Left ventricle myocardium inferior (tissue), 1 donor: ENCODE results near the gene WWC2. TPM values are rescaled to one million over a fixed set of nuclear protein-coding genes. Genes with fewer than 3 reads are reported as not detected.

Experiments
- DNase-seq: peaks from one replicate; pipeline ENCODE4 v3.0.0-alpha.2; 2020
- H3K27ac ChIP-seq: fragments of 200-600 bp; replicated peaks from 2 replicates; pipeline ENCODE4 v1.8.0; 2021
- H3K27me3 ChIP-seq: fragments of 200-600 bp; 2 replicates; pipeline ENCODE4 v1.8.0; 2021; ENCODE audit warnings: low read depth
- H3K36me3 ChIP-seq: fragments of 200-600 bp; 2 replicates; pipeline ENCODE4 v1.8.0; 2021
- H3K4me1 ChIP-seq: fragments of 200-600 bp; 2 replicates; pipeline ENCODE4 v1.8.0; 2021
- H3K4me3 ChIP-seq: fragments of 200-600 bp; 2 replicates; pipeline ENCODE4 v1.8.0; 2021; ENCODE audit warnings: mild to moderate bottlenecking, moderate library complexity
- H3K9me3 ChIP-seq: fragments of 200-600 bp; replicated peaks from 2 replicates; pipeline ENCODE4 v1.8.0; 2021
- CTCF ChIP-seq: fragments of 200-600 bp; IDR thresholded peaks from 2 replicates; pipeline ENCODE4 v1.8.0; 2021; ENCODE audit warnings: antibody characterized with exemption, mild to moderate bottlenecking, borderline replicate concordance
- intact Hi-C: fragments of 100-400 bp; cut with micrococcal nuclease; formaldehyde crosslinking; loops from one replicate; pipeline ENCODE4 v1.11.0; 2022
- total RNA-seq: library from RNA; stranded (reverse); fragmentation: NEBNext Ultra II Directional; extraction: Animal tissue kit (Norgen Biotek cat#: 25700); gene quantifications from one replicate; pipeline ENCODE4 v1.2.1, GENCODE V29; 2021
- donor health status: DM: no; HTN: yes; CAD: no; lungs with severe emphysema.

WWC2 gene
- total RNA-seq, 1 donor from 2014 or later: 42.3 TPM

- Histone ChIP-seq H3K27me3 (no peaks in the 10 kb centered on the region), H3K9me3 (no peaks in the 10 kb centered on the region), H3K27ac (no peak overlapping the region), H3K36me3 (no peaks in the 10 kb centered on the region), H3K4me3 (no peak overlapping the region), H3K4me1 (peaks cover 56% of the 10 kb centered on the region)
- intact Hi-C loops: no loop called here
- no peak for TF ChIP-seq CTCF
- DNase-seq: no peak
These were observed 79.1 kb downstream of the WWC2 start for GRCh38 chr4:183178201-183178600.

- Histone ChIP-seq H3K27me3 (no peaks in the 10 kb centered on the region), H3K4me3 (no peak overlapping the region), H3K27ac (no peak overlapping the region), H3K4me1 (peaks cover 50% of the 10 kb centered on the region), H3K36me3 (no peaks in the 10 kb centered on the region), H3K9me3 (no peaks in the 10 kb centered on the region)
- no peak for DNase-seq
- no peak for TF ChIP-seq CTCF
- intact Hi-C loops: no loop called here
These were observed 81.0 kb downstream of the WWC2 start for GRCh38 chr4:183180096-183180495.

DNA sequence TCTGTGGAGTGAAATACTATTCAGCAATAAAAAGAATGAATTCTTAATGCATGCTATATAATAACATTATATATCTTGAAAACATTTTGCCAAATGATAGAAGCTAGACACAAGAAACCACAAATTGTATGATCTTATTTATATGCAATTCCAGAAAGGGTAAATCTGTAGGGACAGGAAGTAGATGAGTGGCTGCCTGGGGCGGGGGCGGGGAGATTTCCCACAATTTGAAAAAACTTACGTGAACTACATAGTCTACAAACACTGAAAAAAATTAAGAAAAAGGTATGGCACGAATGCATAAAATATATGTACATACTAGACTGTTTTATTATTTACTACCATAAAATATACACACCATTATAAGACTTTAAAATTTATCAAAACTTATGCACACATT, 81.6 kb downstream of the WWC2 start:
- H3K27me3 ChIP-seq: no peaks in the 10 kb centered on the region
- peaks cover 49% of the 10 kb centered on the region for H3K4me1 ChIP-seq
- no peaks in the 10 kb centered on the region for H3K36me3 ChIP-seq
- no peaks in the 10 kb centered on the region for H3K9me3 ChIP-seq
- H3K4me3 ChIP-seq: no peak overlapping the region
- intact Hi-C loops: no loop called here
- no peak for DNase-seq
- no peak for TF ChIP-seq CTCF
- H3K27ac ChIP-seq: no peak overlapping the region

GRCh38 chr4:183181081-183181480, 82.0 kb downstream of the WWC2 start:
- Histone ChIP-seq H3K27ac (no peak overlapping the region), H3K4me1 (peaks cover 46% of the 10 kb centered on the region), H3K27me3 (no peaks in the 10 kb centered on the region), H3K9me3 (no peaks in the 10 kb centered on the region), H3K36me3 (no peaks in the 10 kb centered on the region), H3K4me3 (no peak overlapping the region)
- DNase-seq: no peak
- no peak for TF ChIP-seq CTCF
- intact Hi-C loops: no loop called here

GRCh38 chr4:183182873-183183725, 84.0 kb downstream of the WWC2 start:
- no peak overlapping the region for H3K4me3 ChIP-seq
- intact Hi-C loops: no loop called here
- no peaks in the 10 kb centered on the region for H3K9me3 ChIP-seq
- H3K27me3 ChIP-seq: no peaks in the 10 kb centered on the region
- H3K4me1 ChIP-seq: peaks cover 36% of the 10 kb centered on the region
- no peaks in the 10 kb centered on the region for H3K36me3 ChIP-seq
- no peak overlapping the region for H3K27ac ChIP-seq
- no peak for TF ChIP-seq CTCF
- no peak for DNase-seq
